Astrocyte (in vitro differentiated cells and primary cell): ENCODE data around the gene IRF3. TPM values are rescaled to one million over a fixed set of nuclear protein-coding genes. Genes with fewer than 3 reads are reported as not detected.

Source experiments
- DNase-seq: peaks from one replicate; pipeline ENCODE4 v3.0.0-alpha.2; 2010; ENCODE audit warnings: low read depth
- FAIRE-seq: peaks from 2 replicates; lab custom pipeline; 2011; peaks lifted over from hg19 to GRCh38; lab: Jason Lieb, UNC
- H2AFZ ChIP-seq: 2 replicates; pipeline ENCODE4 v1.6.0; 2012; ENCODE audit warnings: low read depth, low read length, inconsistent platforms
- H3K27ac ChIP-seq: 2 replicates; pipeline ENCODE4 v1.5.1; 2011; ENCODE audit warnings: low read depth, low read length, inconsistent platforms
- H3K27me3 ChIP-seq: 2 replicates; pipeline ENCODE4 v1.6.0; 2011; ENCODE audit warnings: low read length, inconsistent platforms; ENCODE audit not compliant: insufficient read depth
- H3K36me3 ChIP-seq: 2 replicates; pipeline ENCODE4 v1.5.1; 2011; ENCODE audit warnings: low read length, inconsistent platforms; ENCODE audit not compliant: insufficient read depth
- H3K4me1 ChIP-seq: 2 replicates; pipeline ENCODE4 v1.5.1; 2011; ENCODE audit warnings: low read length, inconsistent platforms; ENCODE audit not compliant: insufficient read depth
- H3K4me2 ChIP-seq: 2 replicates; pipeline ENCODE4 v1.6.0; 2012; ENCODE audit warnings: low read length, inconsistent platforms
- H3K4me3 ChIP-seq: 2 replicates; pipeline ENCODE4 v1.5.1; 2011; ENCODE audit warnings: low read depth, mild to moderate bottlenecking, low read length, inconsistent platforms; ENCODE audit not compliant: insufficient read depth
- H3K79me2 ChIP-seq: 2 replicates; pipeline ENCODE4 v1.6.0; 2012; ENCODE audit warnings: mild to moderate bottlenecking, low read length, inconsistent platforms; ENCODE audit not compliant: insufficient read depth
- H3K9ac ChIP-seq: 2 replicates; pipeline ENCODE4 v1.6.0; 2012; ENCODE audit warnings: mild to moderate bottlenecking, low read length, inconsistent platforms
- H3K9me3 ChIP-seq: 2 replicates; pipeline ENCODE4 v1.5.1; 2012; ENCODE audit warnings: low read depth, mild to moderate bottlenecking, low read length, inconsistent platforms; ENCODE audit not compliant: insufficient read depth
- H4K20me1 ChIP-seq: 2 replicates; pipeline ENCODE4 v1.6.0; 2012; ENCODE audit warnings: low read length, inconsistent platforms; ENCODE audit not compliant: insufficient read depth
- H3K27ac Mint-ChIP-seq: one replicate; pipeline ENCODE4 v1.8.0; 2021; ENCODE audit warnings: mild to moderate bottlenecking, mixed read lengths; ENCODE audit not compliant: unreplicated experiment
- H3K27me3 Mint-ChIP-seq: one replicate; pipeline ENCODE4 v1.8.0; 2021; ENCODE audit warnings: low read depth, mixed read lengths; ENCODE audit not compliant: unreplicated experiment
- H3K36me3 Mint-ChIP-seq: one replicate; pipeline ENCODE4 v1.8.0; 2021; ENCODE audit warnings: low read depth, mixed read lengths; ENCODE audit not compliant: unreplicated experiment
- H3K4me1 Mint-ChIP-seq: one replicate; pipeline ENCODE4 v1.8.0; 2021; ENCODE audit warnings: low read depth, mixed read lengths; ENCODE audit not compliant: unreplicated experiment
- H3K4me3 Mint-ChIP-seq: one replicate; pipeline ENCODE4 v1.8.0; 2021; ENCODE audit warnings: mild to moderate bottlenecking, moderate library complexity, mixed read lengths; ENCODE audit not compliant: unreplicated experiment
- H3K9me3 Mint-ChIP-seq: one replicate; pipeline ENCODE4 v1.8.0; 2021; ENCODE audit warnings: mild to moderate bottlenecking, mixed read lengths; ENCODE audit not compliant: unreplicated experiment
- EZH2 ChIP-seq: IDR thresholded peaks from 2 replicates; pipeline ENCODE4 v1.6.1; 2012; ENCODE audit warnings: mild to moderate bottlenecking, low read length, inconsistent platforms; ENCODE audit not compliant: insufficient read depth
- total RNA-seq: library from RNA; stranded (reverse); gene quantifications from 2 replicates; pipeline ENCODE4 v1.2.1, GENCODE V29; 2021
- TF ChIP-seq, protein P1 (sequence below): IDR thresholded peaks from 2 replicates; pipeline ENCODE4 v1.5.1; 2011; ENCODE audit warnings: low read depth, mild to moderate bottlenecking, inconsistent platforms, low read length, moderate library complexity; ENCODE audit not compliant: insufficient read depth

The IRF3 gene
- total RNA-seq, 1 donor from 2014 or later = 68.1 TPM

DNA sequence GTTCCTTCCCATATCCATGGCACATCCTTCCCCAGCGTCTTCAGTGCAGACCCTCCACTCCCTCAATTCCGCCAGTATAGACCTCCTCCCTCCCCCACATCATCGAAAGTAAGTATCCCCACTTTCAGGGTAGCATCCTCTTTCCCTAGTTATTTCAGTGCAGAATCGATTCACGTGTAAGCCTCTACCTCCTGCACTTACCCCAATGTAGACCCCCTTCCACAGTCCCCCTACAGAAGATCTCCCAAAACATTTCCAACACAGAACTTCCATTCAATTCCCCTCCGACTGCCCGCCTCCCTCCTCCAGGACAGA is 664 bp downstream of the IRF3 start:
- peaks cover 9% of the 10 kb centered on the region for H3K4me1 Mint-ChIP-seq
- Histone ChIP-seq H3K79me2 (peaks cover 43% of the 10 kb centered on the region), H4K20me1 (peaks cover 22% of the 10 kb centered on the region), H3K4me2 (peak overlapping the region; percentile 94), H2AFZ (peak overlapping the region; percentile 81), H3K27me3 (no peaks in the 10 kb centered on the region), H3K4me1 (peaks cover 21% of the 10 kb centered on the region), H3K27ac (peak overlapping the region; percentile 44), H3K9ac (peak overlapping the region; percentile 92), H3K4me3 (peak overlapping the region; percentile 94), H3K9me3 (peaks cover 4% of the 10 kb centered on the region), H3K36me3 (peaks cover 16% of the 10 kb centered on the region)
- no peaks in the 10 kb centered on the region for H3K9me3 Mint-ChIP-seq
- H3K27me3 Mint-ChIP-seq = no peaks in the 10 kb centered on the region
- DNase-seq (no peak), FAIRE-seq (no peak)
- peak overlapping the region; percentile 98 for H3K27ac Mint-ChIP-seq
- H3K36me3 Mint-ChIP-seq = peaks cover 16% of the 10 kb centered on the region
- peak overlapping the region; percentile 100 for H3K4me3 Mint-ChIP-seq
- TF ChIP-seq, protein P1, sequence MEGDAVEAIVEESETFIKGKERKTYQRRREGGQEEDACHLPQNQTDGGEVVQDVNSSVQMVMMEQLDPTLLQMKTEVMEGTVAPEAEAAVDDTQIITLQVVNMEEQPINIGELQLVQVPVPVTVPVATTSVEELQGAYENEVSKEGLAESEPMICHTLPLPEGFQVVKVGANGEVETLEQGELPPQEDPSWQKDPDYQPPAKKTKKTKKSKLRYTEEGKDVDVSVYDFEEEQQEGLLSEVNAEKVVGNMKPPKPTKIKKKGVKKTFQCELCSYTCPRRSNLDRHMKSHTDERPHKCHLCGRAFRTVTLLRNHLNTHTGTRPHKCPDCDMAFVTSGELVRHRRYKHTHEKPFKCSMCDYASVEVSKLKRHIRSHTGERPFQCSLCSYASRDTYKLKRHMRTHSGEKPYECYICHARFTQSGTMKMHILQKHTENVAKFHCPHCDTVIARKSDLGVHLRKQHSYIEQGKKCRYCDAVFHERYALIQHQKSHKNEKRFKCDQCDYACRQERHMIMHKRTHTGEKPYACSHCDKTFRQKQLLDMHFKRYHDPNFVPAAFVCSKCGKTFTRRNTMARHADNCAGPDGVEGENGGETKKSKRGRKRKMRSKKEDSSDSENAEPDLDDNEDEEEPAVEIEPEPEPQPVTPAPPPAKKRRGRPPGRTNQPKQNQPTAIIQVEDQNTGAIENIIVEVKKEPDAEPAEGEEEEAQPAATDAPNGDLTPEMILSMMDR = no peak
- TF ChIP-seq EZH2 = no peak

DNA sequence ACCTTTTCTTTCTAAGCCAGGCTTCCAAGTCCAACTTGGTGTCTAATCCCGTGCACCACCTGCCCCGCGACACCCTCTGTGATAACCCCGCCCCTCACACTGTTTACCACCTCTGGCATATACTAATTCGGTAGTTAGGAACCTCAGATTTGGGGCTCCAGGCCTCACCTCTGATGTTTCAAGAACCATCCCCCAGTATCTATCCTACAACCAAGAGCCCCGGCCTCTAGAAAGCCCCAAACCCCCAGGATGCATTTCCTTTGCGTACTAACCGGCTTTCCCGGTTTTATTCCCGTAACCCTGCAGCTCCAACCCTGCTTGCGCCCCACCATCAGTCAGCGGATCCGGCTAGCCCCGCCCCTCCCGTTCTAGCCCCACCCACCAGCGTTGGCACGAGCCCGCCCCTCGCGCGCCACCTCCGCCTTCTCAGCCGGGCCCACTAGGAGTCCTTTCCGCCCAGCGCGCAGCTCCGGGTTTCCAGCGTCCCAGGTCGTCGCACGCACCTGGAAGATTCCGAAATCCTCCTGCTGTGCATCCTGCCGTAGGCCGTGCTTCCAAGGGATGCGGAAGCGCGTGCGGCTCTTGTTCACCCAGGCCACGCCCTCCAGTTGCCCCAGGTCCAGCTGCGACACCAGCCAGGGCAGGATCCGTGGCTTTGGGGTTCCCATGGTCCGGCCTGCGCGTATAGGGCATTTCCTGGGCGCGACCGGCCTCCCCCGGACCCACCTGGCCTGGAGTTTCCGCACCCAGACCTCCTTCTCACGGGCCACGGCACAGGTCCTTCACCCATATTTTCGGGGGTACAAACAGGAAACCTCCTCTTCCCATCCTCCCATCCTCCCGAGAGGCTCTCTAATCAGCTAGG is 1.3 kb downstream of the IRF3 start:
- Histone ChIP-seq H3K4me1 (peaks cover 21% of the 10 kb centered on the region), H3K4me2 (peak overlapping the region; percentile 94), H2AFZ (peak overlapping the region; percentile 43), H3K36me3 (peaks cover 18% of the 10 kb centered on the region), H3K27ac (peak overlapping the region; percentile 44), H3K79me2 (peaks cover 43% of the 10 kb centered on the region), H4K20me1 (peaks cover 26% of the 10 kb centered on the region), H3K9me3 (peaks cover 4% of the 10 kb centered on the region), H3K9ac (peak overlapping the region; percentile 92), H3K4me3 (peak overlapping the region; percentile 94), H3K27me3 (no peaks in the 10 kb centered on the region)
- FAIRE-seq = no peak
- DNase-seq = peak; percentile 42
- Mint-ChIP-seq H3K4me3 (peak overlapping the region; percentile 100), H3K27ac (peak overlapping the region; percentile 98), H3K27me3 (no peaks in the 10 kb centered on the region), H3K4me1 (peaks cover 9% of the 10 kb centered on the region), H3K36me3 (peaks cover 15% of the 10 kb centered on the region), H3K9me3 (no peaks in the 10 kb centered on the region)
- TF ChIP-seq, protein P1 = no peak
- no peak for TF ChIP-seq EZH2

DNA sequence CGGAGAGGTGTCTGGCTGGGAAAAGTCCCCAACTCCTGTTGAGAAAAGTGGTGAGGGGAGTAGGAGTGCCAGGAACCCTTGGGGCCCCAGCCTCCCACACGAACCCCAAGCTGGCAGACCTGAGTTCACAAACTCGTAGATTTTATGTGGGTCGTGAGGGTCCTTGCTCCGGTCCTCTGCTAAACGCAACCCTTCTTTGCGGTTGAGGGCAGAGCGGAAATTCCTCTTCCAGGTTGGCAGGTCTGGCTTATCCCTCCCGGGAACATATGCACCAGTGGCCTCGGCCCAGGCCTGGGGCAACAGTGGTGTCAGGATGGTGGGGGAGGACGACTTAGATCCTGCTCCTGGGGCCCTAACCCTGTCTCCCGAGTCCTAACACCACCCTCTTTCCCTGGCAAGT is 2.4 kb downstream of the IRF3 start:
- H3K9me3 Mint-ChIP-seq = no peaks in the 10 kb centered on the region
- peaks cover 36% of the 10 kb centered on the region for H4K20me1 ChIP-seq
- no peak overlapping the region for H3K4me3 ChIP-seq
- DNase-seq (no peak), FAIRE-seq (no peak)
- no peak overlapping the region for H3K9ac ChIP-seq
- H2AFZ ChIP-seq = no peak overlapping the region
- no peak overlapping the region for H3K27ac ChIP-seq
- peaks cover 23% of the 10 kb centered on the region for H3K36me3 ChIP-seq
- H3K27me3 Mint-ChIP-seq = no peaks in the 10 kb centered on the region
- peaks cover 43% of the 10 kb centered on the region for H3K79me2 ChIP-seq
- no peak for TF ChIP-seq EZH2
- TF ChIP-seq, protein P1 = no peak
- H3K27me3 ChIP-seq = no peaks in the 10 kb centered on the region
- H3K4me1 Mint-ChIP-seq = peaks cover 9% of the 10 kb centered on the region
- peaks cover 21% of the 10 kb centered on the region for H3K4me1 ChIP-seq
- H3K27ac Mint-ChIP-seq = peak overlapping the region; percentile 31
- no peak overlapping the region for H3K4me3 Mint-ChIP-seq
- no peak overlapping the region for H3K4me2 ChIP-seq
- peaks cover 4% of the 10 kb centered on the region for H3K9me3 ChIP-seq
- H3K36me3 Mint-ChIP-seq = peaks cover 17% of the 10 kb centered on the region
